Fibroblast of mammary gland (primary cell): ENCODE measurements around the gene CCDC122.
"Not testable (repeated sequence)": the region's sequence is repeated elsewhere in the genome, so short reads cannot be mapped to it uniquely, and the experiment has no call there.

Source experiments
- DNase-seq: peaks from one replicate; pipeline ENCODE4 v3.0.0-alpha.2; 2010; ENCODE audit warnings: low read depth
- H3K4me3 ChIP-seq: 2 replicates; pipeline ENCODE4 v1.5.1; 2011; ENCODE audit warnings: low read depth, mild to moderate bottlenecking, low read length, moderate library complexity; ENCODE audit not compliant: control insufficient read depth
- CTCF ChIP-seq: conservative IDR thresholded peaks from 2 replicates; pipeline ENCODE4 v1.5.1; 2011; ENCODE audit warnings: low read depth, low read length, inconsistent platforms; ENCODE audit not compliant: control insufficient read depth, insufficient read depth

The CCDC122 gene

GRCh38 chr13:43831088-43831487, 48.5 kb downstream of the CCDC122 start:
- no peak overlapping the region for H3K4me3 ChIP-seq
- peak; percentile 85 for DNase-seq
- TF ChIP-seq CTCF, result no peak

- TF ChIP-seq CTCF, result no peak
- peak; percentile 95 for DNase-seq
- peak overlapping the region; percentile 27 for H3K4me3 ChIP-seq
Observed at GRCh38 chr13:43830497-43830881, 49.1 kb downstream of the CCDC122 start.

- not testable (repeated sequence) for H3K4me3 ChIP-seq
- DNase-seq, result peak; percentile 76
Observed at GRCh38 chr13:43824656-43825055, 54.9 kb downstream of the CCDC122 start.

- TF ChIP-seq CTCF, result no peak
- H3K4me3 ChIP-seq, result no peak overlapping the region
- DNase-seq, result peak; percentile 20
Observed at GRCh38 chr13:43822969-43823368, 56.6 kb downstream of the CCDC122 start.

GRCh38 chr13:43816401-43816889, 63.1 kb downstream of the CCDC122 start:
- no peak overlapping the region for H3K4me3 ChIP-seq
- DNase-seq, result no peak
- TF ChIP-seq CTCF, result no peak

GRCh38 chr13:43815204-43815603, 64.3 kb downstream of the CCDC122 start:
- DNase-seq, result peak; percentile 29

GRCh38 chr13:43808676-43809075, 70.9 kb downstream of the CCDC122 start:
- TF ChIP-seq CTCF, result no peak
- no peak for DNase-seq
- H3K4me3 ChIP-seq, result no peak overlapping the region

More at GRCh38 chr13:43815204-43815603, 64.3 kb downstream of the CCDC122 start:
- no peak for TF ChIP-seq CTCF
- H3K4me3 ChIP-seq, result no peak overlapping the region
